NCI-H1105 (cell line): ENCODE results near the gene NUTF2.
A peak's percentile ranks its signal among the peaks of the same experiment; 100 is the strongest.
"Not testable (repeated sequence)": the region's sequence is repeated elsewhere in the genome, so short reads cannot be mapped to it uniquely, and the experiment has no call there.

Experiments
- DNase-seq: peaks from one replicate; lab custom pipeline; 2025; lab: John Stamatoyannopoulos, UW

NUTF2 gene

GRCh38 chr16:67885545-67885944 lies 38.8 kb downstream of the NUTF2 start:
- DNase-seq: no peak

- DNase-seq: no peak
These were observed 39.2 kb downstream of the NUTF2 start for GRCh38 chr16:67885976-67886375.

GRCh38 chr16:67886387-67886786 lies 39.7 kb downstream of the NUTF2 start:
- no peak for DNase-seq

DNA sequence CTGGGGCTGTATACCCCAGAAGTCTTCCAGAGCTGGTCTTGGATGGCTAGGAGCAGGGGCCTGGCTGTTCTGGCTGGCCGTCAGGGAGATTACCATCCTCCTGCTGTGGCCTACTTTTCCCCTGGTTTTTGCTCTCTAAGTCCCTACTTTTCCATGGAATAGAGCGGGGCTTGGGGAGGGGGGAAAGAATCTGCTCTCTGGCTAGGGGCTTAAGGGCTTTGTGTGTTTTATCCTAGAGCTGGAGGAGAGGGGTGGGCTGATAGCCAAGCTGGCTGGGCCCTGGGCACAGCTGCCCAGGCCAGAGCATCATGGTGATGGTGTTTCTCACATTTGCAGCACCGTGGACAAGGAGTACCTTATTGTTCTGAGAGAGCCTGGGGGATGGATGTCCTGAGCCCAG lies 41.6 kb downstream of the NUTF2 start:
- no peak for DNase-seq

- no peak for DNase-seq
These were observed 45.6 kb downstream of the NUTF2 start for GRCh38 chr16:67892375-67892774.

- DNase-seq: peak; percentile 85
These were observed 46.4 kb downstream of the NUTF2 start, which contains the start of gene PSKH1 for GRCh38 chr16:67892899-67893742. TSS of gene PSKH1 (plus strand) at chr16:67893254. CDS start at chr16:67908750, 15,496 bp downstream.

GRCh38 chr16:67893743-67894399 lies 47.1 kb downstream of the NUTF2 start:
- no peak for DNase-seq

GRCh38 chr16:67897231-67897630 lies 50.5 kb downstream of the NUTF2 start:
- no peak for DNase-seq

DNA sequence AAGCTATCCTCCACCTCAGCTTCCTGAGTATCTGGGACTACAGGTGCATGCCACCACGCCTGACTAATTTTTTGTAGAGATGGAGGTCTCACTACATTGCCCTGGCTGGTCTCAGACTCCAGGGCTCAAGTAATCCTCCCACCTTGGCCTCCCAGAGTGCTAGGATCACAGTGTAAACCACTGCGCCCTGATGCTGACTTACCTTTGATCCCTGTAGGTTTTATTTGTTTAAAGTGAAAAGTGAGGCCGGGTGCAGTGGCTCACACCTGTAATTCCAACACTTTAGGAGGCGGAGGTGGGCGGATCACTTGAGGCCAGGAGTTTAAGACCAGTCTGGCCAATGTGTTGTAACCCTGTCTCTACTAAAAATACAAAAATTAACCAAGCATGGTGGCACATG lies 55.0 kb downstream of the NUTF2 start:
- no peak for DNase-seq

- no peak for DNase-seq
These were observed 56.1 kb downstream of the NUTF2 start for GRCh38 chr16:67902831-67903230.

DNA sequence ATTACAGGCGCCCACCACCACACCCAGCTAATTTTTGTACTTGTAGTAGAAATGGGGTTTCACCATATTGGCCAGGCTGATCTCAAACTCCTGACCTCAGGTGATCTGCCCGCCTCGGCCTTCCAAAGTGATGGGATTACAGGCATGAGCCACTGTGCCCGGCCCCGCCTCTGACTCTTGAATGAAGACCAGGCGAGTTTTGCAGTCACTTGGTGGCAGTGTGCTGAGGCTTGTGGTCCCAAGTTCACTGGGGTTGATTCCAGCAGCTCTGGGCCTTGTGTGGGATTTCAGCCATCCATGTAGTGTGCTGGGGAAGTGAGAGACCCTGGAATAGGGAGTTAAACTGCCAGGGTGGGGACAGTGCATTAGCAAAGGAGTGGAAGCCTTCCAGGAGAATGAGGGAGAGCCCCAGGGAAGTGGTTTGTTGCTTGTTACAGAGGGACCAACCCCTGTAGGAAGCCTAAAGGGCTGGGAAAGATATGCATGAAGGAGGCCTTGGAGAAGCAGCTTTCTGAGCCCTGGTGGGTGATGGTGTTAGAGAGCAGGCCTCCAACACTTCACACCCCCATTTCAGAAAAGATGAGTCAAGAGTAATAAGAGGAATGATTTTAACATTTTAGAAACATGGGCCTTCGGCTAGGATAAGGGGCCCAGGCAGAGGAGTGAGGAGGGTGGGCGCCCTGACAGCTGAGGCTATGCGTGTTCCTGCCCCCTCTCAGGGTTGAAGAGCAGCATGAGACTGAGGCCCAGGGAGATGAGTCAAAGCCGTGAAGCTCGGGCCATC lies 60.9 kb downstream of the NUTF2 start:
- DNase-seq: no peak

- DNase-seq: no peak
These were observed 62.5 kb downstream of the NUTF2 start for GRCh38 chr16:67909056-67909742.

DNA sequence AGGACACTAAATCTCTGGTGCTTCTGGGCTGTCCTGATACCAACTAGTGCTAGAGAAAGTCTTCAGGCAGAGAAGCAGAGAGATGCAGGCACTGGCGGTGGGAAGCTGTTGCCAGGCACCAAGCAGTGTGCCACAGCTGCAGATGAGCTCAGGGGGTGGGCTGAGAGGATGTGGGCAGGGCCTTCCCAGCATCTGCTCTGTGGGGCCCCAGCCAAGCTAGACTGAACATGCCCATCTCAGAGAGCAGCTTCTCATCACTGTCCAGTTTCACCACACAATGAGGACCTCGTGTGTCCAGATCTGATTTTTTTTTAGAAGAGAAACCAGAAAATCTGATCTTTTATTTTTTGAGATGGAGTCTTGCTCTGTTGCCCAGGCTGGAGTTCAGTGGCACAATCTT lies 63.4 kb downstream of the NUTF2 start:
- DNase-seq: no peak

DNA sequence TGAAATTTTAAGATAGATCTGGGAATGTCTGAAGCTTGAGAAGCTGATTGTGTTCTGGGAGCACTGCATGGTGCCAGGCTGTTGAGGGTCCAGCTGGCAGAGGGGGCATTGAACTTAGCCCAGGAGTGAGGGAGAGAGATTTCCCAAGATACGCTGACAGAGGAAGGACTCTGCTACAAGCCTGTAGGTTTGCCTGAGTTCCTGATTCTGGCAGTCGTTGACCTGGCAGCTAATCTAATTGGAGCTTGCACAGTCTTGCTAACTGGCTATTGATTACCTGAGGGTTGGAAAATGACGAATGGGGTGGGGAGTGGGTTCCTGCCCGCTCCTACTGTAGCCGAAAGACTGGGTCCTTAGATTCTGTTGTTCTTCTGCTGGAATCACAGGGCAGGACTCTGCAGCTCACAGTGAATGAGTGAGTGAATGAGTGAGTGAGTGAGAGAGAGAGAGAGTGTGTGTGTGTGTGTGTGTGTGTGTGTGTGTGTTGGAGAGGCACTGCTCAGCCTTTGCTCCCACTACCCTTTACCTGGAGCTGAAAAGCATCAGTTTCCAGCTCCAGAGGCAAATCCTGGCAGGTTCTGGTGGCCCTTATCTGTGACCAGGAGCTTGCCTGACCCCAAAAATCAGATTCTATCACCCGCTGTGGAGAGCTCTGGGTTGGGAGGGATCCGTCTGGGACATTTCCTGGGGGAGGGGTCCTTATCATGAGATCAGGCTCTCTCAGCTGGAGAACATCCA lies 68.2 kb downstream of the NUTF2 start:
- no peak for DNase-seq

GRCh38 chr16:67915496-67915769 lies 68.7 kb downstream of the NUTF2 start:
- DNase-seq: not testable (repeated sequence)

DNA sequence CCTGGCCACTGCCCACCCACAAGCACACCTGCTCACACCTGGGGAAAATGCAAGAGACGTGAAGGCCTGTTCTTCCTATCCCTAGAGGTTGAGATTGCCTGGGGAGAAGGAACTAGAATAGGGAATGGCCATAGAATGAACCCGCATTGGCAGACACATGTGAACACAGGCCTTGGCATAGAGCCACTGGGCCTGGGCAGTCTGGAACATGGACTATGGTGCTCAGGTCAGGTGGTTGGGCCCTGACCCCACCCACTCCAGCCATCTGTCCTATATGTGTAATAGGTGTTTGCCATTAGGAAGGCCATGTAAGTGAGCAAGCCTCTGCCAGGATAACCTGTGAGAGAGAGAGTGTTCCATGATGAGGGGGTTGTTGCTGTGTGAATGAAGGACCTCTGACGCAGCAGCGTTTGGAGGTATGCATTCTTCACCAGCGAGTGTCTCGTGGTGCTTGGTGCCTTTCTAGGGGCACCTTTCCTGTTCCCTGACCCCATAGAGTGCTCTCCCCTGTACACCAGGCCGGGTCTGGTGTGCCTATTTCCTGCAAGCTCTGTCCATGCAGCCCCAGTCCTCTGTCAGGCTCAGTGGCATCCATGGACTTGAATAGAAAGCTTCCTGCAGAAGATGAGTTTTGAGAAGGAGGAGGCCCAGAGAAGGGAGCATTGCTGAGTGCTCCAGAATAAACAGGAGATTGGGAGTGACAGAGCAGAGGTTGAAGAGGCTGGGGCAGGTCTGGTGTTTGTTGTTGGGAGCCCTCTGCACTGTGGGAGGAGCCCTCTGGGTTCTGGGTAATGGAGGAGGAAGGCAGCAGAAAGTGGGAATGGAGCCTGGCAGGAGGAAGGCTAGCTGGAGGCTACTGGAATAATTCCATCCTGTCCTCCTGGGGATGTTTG lies 69.3 kb downstream of the NUTF2 start:
- no peak for DNase-seq

- DNase-seq: no peak
These were observed 70.6 kb downstream of the NUTF2 start for GRCh38 chr16:67917140-67917851.

- no peak for DNase-seq
These were observed 71.1 kb downstream of the NUTF2 start for GRCh38 chr16:67917852-67918236.

DNA sequence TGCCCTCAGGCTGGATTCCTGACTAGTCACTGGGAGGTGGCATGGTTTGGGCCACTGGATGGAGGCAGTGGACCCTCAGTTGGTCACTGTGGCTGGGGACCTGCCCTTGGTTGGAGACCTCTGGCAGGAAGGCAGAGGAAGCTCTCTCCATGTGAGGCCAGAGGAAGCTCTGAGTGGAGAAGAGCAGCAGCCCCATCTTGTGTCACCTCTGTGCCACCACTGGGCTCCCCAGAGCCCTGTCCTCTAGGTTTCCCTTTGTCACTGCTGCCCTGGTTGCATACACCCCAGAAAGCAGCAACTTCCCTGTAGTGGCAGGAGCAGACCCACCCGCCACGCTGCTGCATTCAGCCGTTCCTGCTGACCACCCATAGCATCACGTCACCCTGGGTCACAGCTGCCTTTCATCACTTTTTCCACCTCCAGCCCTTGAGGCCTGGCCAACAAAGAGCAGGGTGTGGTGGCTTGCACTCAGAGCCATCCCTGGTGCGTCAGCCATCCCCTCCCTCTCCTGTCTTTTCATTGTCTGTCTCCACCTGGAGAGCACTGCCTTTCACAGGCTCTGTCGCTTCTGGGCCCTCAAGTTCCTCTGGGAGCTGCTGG lies 73.0 kb downstream of the NUTF2 start:
- no peak for DNase-seq
